DND-41 (cell line): ENCODE measurements around the gene EIPR1.

Experiments used
- CTCF ChIP-seq: IDR thresholded peaks from 2 replicates; pipeline ENCODE4 v1.5.1; 2012; ENCODE audit warnings: borderline replicate concordance, low read length, moderate library complexity, mild to moderate bottlenecking; ENCODE audit not compliant: poor library complexity, severe bottlenecking; ENCODE audit errors: extremely low read depth
- EZH2 ChIP-seq: IDR thresholded peaks from 3 replicates; pipeline ENCODE4 v1.6.1; 2012; ENCODE audit warnings: borderline replicate concordance, low read depth, mild to moderate bottlenecking, moderate library complexity, low read length, inconsistent platforms; ENCODE audit not compliant: severe bottlenecking

DNA sequence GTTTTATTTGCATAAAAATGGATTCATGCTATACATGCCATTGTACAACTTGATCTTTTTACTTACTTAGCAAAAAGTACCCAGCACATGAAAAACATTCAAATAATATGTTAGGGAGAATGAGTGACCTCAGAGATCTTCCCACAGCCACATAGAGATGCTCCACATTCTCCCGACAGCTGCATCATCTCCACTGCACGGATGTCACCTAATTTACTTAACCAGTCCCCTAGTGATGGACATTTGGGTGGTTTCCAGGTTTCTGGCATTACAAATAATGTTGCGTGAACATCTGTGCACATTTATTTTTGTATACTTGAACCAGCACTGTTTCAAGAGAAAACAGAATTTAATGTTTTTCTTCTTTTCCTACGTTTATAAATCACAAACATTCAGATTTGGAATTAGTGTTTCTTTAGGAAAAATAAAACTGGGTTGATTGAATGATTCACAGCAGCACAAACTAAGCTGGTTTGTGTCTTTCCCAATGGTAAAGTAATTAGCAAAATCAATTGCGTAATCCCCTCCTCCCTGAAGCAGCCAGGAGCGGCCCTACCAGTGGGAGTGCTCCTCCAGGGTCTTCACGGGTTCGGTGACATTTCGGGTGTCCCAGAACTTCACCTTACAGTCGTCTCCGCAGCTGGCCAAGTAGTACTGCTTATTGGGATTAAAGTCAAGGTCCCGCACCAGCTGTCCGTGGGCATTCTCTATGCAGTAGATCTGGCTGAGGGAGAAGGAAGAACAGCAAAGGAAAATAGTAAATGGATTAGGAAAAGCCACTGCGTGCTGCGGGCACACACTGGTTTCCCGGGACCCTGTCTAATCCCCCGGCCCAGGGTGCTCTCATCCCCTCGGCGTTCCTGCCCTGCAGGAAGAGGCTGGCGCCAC lies 183.9 kb downstream of the EIPR1 start:
- TF ChIP-seq CTCF, result no peak
- no peak for TF ChIP-seq EZH2
